NCI-H2196 treated with DMSO at 0.1 percent for 48 hours (cell line): ENCODE data around the gene GDF9.
"Not testable (repeated sequence)": the region's sequence is repeated elsewhere in the genome, so short reads cannot be mapped to it uniquely, and the experiment has no call there.

Source experiments
- DNase-seq: peaks from one replicate; lab custom pipeline; 2025; ENCODE audit not compliant: unreplicated experiment; lab: John Stamatoyannopoulos, UW

Gene GDF9

GRCh38 chr5:132873119-132873929 lies 7.1 kb upstream of the GDF9 start, which contains the start of gene LEAP2:
LEAP2 (plus strand) TSS chr5:132873668; CDS start chr5:132873695, 27 bp downstream.
- DNase-seq, result no peak

GRCh38 chr5:132872788-132873118 lies 6.5 kb upstream of the GDF9 start:
- DNase-seq, result no peak

- no peak for DNase-seq
Measured at GRCh38 chr5:132871459-132872284, 5.4 kb upstream of the GDF9 start.

GRCh38 chr5:132870801-132871200 lies 4.5 kb upstream of the GDF9 start:
- no peak for DNase-seq

- no peak for DNase-seq
Measured at GRCh38 chr5:132868754-132869153, 2.5 kb upstream of the GDF9 start.

- DNase-seq, result no peak
Measured at GRCh38 chr5:132867046-132867451, 780 bp upstream of the GDF9 start.

GRCh38 chr5:132865668-132866341 lies 464 bp downstream of the GDF9 start:
- DNase-seq, result no peak

GRCh38 chr5:132860742-132861141 lies 5.5 kb downstream of the GDF9 start:
- DNase-seq, result no peak

GRCh38 chr5:132859889-132860437 lies 6.3 kb downstream of the GDF9 start:
- DNase-seq, result no peak

- no peak for DNase-seq
Measured at GRCh38 chr5:132856011-132856410, 10.3 kb downstream of the GDF9 start.

- not testable (repeated sequence) for DNase-seq
Measured at GRCh38 chr5:132854992-132855391, 11.3 kb downstream of the GDF9 start.

- no peak for DNase-seq
Measured at GRCh38 chr5:132854301-132854700, 12.0 kb downstream of the GDF9 start.

GRCh38 chr5:132853790-132854189 lies 12.5 kb downstream of the GDF9 start:
- no peak for DNase-seq

- DNase-seq, result no peak
Measured at GRCh38 chr5:132853323-132853722, 12.9 kb downstream of the GDF9 start.

- no peak for DNase-seq
Measured at GRCh38 chr5:132850066-132850465, 16.2 kb downstream of the GDF9 start.

GRCh38 chr5:132849347-132849746 lies 16.9 kb downstream of the GDF9 start:
- DNase-seq, result no peak

GRCh38 chr5:132848270-132848669 lies 18.0 kb downstream of the GDF9 start:
- DNase-seq, result no peak

GRCh38 chr5:132841305-132841704 lies 25.0 kb downstream of the GDF9 start:
- DNase-seq, result no peak

- DNase-seq, result no peak
Measured at GRCh38 chr5:132840896-132841295, 25.4 kb downstream of the GDF9 start.

- no peak for DNase-seq
Measured at GRCh38 chr5:132840313-132840712, 26.0 kb downstream of the GDF9 start.
